SK-MEL-5 (cell line): Measurements from ENCODE around the gene CTSH. TPM values are rescaled to one million over a fixed set of nuclear protein-coding genes. Genes with fewer than 3 reads are reported as not detected.
"Not testable (repeated sequence)": the region's sequence is repeated elsewhere in the genome, so short reads cannot be mapped to it uniquely, and the experiment has no call there.

Experiments
- DNase-seq: peaks from one replicate; pipeline ENCODE4 v3.0.0-alpha.2; 2016; ENCODE audit warnings: low read depth, low spot score
- in situ Hi-C: cut with HindIII; loops from 2 replicates; pipeline ENCODE4 v1.10.0; 2016; ENCODE audit warnings: low sequenced_read_pairs, high pct_unique_total_duplicates, low pct_unique_long_range_greater_than_20kb
- total RNA-seq: library from RNA; depleted of rRNA; stranded (reverse); fragments of >200 nt; shearing (Covaris generic); gene quantifications from 2 replicates; pipeline ENCODE4 v1.2.3, GENCODE V29; 2014

The CTSH gene
- total RNA-seq, 1 experiment from 2014 or later: 334 TPM

- DNase-seq: peak; percentile 24
- in situ Hi-C loops: no loop called here
Observed at GRCh38 chr15:78914027-78914764, 30.6 kb downstream of the CTSH start.

- in situ Hi-C loops: no loop called here
- DNase-seq: no peak
Observed at GRCh38 chr15:78913012-78913411, 31.8 kb downstream of the CTSH start.

GRCh38 chr15:78912316-78912715 is 32.5 kb downstream of the CTSH start:
- in situ Hi-C loops: no loop called here
- no peak for DNase-seq

GRCh38 chr15:78910271-78910670 is 34.6 kb downstream of the CTSH start:
- DNase-seq: peak; percentile 46
- in situ Hi-C loops: no loop called here

- in situ Hi-C loops: no loop called here
- DNase-seq: peak; percentile 79
Observed at GRCh38 chr15:78909791-78910228, 35.0 kb downstream of the CTSH start.

- in situ Hi-C loops: no loop called here
- no peak for DNase-seq
Observed at GRCh38 chr15:78909160-78909695, 35.6 kb downstream of the CTSH start.

GRCh38 chr15:78907577-78907976 is 37.3 kb downstream of the CTSH start:
- peak; percentile 49 for DNase-seq
- in situ Hi-C loops: no loop called here

GRCh38 chr15:78906316-78906620 is 38.6 kb downstream of the CTSH start:
- in situ Hi-C loops: no loop called here
- DNase-seq: no peak

GRCh38 chr15:78904599-78905358 is 40.1 kb downstream of the CTSH start:
- DNase-seq: no peak
- in situ Hi-C loops: no loop called here

- DNase-seq, in situ Hi-C loops: not testable (repeated sequence)
Observed at GRCh38 chr15:78902281-78903032, 42.4 kb downstream of the CTSH start.

GRCh38 chr15:78900819-78901533 is 43.9 kb downstream of the CTSH start:
- in situ Hi-C loops, DNase-seq: not testable (repeated sequence)

GRCh38 chr15:78898540-78898939 is 46.3 kb downstream of the CTSH start:
- no peak for DNase-seq
- in situ Hi-C loops: no loop called here

- in situ Hi-C loops: no loop called here
- DNase-seq: no peak
Observed at GRCh38 chr15:78895471-78895870, 49.4 kb downstream of the CTSH start.

GRCh38 chr15:78893538-78893937 is 51.3 kb downstream of the CTSH start:
- DNase-seq: no peak
- in situ Hi-C loops: no loop called here

GRCh38 chr15:78889000-78889399 is 55.8 kb downstream of the CTSH start:
- DNase-seq: no peak
- in situ Hi-C loops: no loop called here

GRCh38 chr15:78881681-78882080 is 63.2 kb downstream of the CTSH start:
- DNase-seq: no peak
- in situ Hi-C loops: no loop called here

- no peak for DNase-seq
- in situ Hi-C loops: no loop called here
Observed at GRCh38 chr15:78880813-78881212, 64.0 kb downstream of the CTSH start.

- peak; percentile 50 for DNase-seq
- in situ Hi-C loops: no loop called here
Observed at GRCh38 chr15:78880242-78880533, 64.7 kb downstream of the CTSH start.
